Gastrocnemius medialis (tissue), 4 donors: ENCODE results near the gene ZNF804B.

Source experiments
- POLR2A ChIP-seq, 2 donors: fragments of 450-650 bp; IDR thresholded peaks; one replicate each; pipeline ENCODE4 v1.6.1; 2017; ENCODE audit warnings: antibody characterized with exemption in 2 of 2, mild to moderate bottlenecking in 2 of 2, moderate library complexity in 2 of 2
- TF ChIP-seq, protein P1 (sequence below), 5 experiments: fragments of 450-650 bp in 3 of 5; fragments of 200-600 bp in 2 of 5; sonication (generic) in 2 of 5; IDR thresholded peaks in 4 of 5; conservative IDR thresholded peaks in 1 of 5; 1 replicate in 4 of 5; 2 replicates in 1 of 5; pipeline ENCODE4 v1.5.1; 2016 to 2019; ENCODE audit warnings: antibody characterized with exemption in 5 of 5, mild to moderate bottlenecking in 3 of 5, moderate library complexity in 3 of 5

DNA sequence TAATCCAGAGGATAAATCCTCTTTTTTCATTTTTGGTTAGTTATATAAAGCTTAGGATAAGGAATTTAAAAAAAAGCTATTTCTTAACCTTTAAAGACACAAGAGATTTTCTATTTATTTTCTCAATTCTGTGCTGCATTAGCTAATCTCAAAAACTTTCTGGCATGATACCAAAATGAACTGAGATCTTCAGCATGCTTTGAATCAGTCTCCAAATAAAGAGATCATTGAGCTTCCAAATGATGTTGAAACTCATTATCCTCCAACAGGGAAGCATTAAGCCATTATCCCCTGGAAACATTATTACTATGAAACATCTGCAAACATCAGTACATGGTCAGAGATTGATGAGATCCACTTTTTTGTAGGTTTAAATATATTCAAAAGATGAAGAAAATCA lies 386.3 kb downstream of the ZNF804B start:
- TF ChIP-seq POLR2A (IDR thresholded peaks at IDR 0.05) = no peak
- TF ChIP-seq, protein P1, sequence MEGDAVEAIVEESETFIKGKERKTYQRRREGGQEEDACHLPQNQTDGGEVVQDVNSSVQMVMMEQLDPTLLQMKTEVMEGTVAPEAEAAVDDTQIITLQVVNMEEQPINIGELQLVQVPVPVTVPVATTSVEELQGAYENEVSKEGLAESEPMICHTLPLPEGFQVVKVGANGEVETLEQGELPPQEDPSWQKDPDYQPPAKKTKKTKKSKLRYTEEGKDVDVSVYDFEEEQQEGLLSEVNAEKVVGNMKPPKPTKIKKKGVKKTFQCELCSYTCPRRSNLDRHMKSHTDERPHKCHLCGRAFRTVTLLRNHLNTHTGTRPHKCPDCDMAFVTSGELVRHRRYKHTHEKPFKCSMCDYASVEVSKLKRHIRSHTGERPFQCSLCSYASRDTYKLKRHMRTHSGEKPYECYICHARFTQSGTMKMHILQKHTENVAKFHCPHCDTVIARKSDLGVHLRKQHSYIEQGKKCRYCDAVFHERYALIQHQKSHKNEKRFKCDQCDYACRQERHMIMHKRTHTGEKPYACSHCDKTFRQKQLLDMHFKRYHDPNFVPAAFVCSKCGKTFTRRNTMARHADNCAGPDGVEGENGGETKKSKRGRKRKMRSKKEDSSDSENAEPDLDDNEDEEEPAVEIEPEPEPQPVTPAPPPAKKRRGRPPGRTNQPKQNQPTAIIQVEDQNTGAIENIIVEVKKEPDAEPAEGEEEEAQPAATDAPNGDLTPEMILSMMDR (IDR thresholded peaks at IDR 0.05 in 4 of 5, conservative IDR thresholded peaks at IDR 0.05 in 1 of 5) = no peak
